Measurements from ENCODE around the gene CCL27.

- TF ChIP-seq POLR2A (IDR thresholded peaks at IDR 0.05; ENCODE audit: low read length) (no peak), GATA1 (IDR thresholded peaks at IDR 0.05; ENCODE audit: low read depth, low read length) (no peak)
Observed at GRCh38 chr9:34688329-34689115, 26.1 kb upstream of the CCL27 start.
